ENCODE data around the gene LEPROT.

- TF ChIP-seq EP300 (IDR thresholded peaks at IDR 0.05) (no peak), CTCF (IDR thresholded peaks at IDR 0.05) (no peak), POLR2A (IDR thresholded peaks at IDR 0.05) (no peak)
These were observed 21.0 kb downstream of the LEPROT start for GRCh38 chr1:65441464-65441863.
